CD4-positive, alpha-beta T cell treated with Interleukin-15 for 4 hours (primary cell): ENCODE results near the gene TOP3B.
"Not testable (repeated sequence)": the region's sequence is repeated elsewhere in the genome, so short reads cannot be mapped to it uniquely, and the experiment has no call there.

ENCODE experiments used
- DNase-seq: peaks from one replicate; pipeline ENCODE4 v3.0.0-alpha.2; 2020; ENCODE audit warnings: low spot score

Gene TOP3B

DNA sequence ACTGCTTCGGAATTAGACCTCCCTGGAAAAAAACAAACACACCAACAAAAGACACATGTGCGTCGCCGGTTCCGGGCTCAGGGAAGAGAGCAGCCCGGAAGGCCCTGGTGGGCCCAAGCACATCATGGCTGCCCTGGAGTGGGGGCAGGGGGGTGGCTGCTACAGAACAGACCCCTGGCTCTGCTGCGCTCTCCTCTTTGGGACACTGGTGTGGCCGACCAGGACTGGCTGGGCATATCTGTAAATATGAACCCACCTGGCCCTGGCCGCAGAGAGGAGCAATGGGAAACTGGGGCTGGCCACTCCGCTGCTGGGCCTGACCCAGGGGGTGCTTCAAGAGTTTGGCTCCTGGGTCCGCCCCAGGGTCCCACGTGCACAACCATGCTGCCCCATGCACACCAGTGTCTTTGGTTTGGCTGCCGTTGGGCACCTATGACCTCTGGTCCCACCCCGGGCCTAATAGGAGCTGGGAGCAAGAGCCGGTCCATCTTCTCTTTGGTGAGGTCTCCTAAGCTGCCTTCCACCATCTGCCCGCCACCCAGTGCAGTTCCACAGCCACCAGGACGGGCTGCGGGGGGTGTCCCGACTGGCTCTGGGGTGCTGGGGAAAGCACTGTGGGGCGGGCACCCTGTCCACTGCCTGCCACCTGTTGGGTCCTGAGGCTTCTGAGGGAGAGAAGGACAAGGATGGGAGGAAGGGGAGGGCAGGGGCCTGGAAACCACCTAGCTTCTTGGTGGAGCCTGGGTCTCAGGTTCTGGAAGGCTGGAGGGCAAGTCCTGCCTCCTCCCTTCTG is 60.0 kb downstream of the TOP3B start:
- no peak for DNase-seq

DNA sequence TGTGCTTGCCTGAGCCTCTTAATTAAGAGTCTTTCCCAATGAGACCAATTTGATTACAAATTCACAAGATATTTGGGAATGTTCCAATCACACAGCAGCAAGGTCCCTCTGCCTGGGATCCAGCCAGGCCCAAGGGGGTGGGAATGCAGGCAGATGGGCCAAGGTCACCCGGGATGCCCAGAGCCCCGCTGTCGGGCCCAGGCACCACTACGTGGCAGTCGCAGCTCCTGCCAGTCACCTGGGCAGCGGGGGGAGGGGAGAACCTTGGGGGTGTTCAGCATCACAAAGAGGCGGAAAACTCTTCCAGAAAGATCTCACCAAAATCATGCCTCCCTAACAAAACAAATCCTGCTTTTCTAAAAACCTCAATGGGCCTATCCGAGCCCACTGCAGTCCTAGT is 60.9 kb downstream of the TOP3B start:
- no peak for DNase-seq

DNA sequence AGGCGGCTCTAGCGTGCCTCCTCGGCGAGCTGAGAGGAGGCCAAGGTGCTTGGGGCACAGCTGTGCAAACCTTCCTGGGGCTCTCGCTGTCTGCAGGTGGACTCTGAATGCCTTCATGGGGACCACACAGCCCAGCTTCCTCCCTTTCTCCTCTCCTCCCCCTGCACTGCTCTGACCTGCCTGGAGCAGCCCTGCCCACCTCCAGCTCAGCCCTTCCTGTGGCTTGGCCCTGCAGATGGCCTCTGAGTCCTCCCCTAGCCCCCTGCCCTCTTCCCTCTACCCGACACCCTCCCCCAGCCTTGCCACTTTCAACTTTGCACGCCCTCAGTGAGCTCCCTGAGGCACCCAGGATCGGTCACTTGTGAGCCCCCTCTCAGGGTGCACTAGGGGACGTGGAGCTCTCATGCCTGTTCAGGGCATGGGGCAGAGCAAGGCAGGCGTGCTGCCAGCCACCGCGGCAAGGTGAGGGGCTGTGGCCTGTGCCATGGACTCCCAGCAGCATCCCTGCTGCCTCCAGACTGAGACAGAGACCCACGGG is 61.3 kb downstream of the TOP3B start:
- DNase-seq = no peak

DNA sequence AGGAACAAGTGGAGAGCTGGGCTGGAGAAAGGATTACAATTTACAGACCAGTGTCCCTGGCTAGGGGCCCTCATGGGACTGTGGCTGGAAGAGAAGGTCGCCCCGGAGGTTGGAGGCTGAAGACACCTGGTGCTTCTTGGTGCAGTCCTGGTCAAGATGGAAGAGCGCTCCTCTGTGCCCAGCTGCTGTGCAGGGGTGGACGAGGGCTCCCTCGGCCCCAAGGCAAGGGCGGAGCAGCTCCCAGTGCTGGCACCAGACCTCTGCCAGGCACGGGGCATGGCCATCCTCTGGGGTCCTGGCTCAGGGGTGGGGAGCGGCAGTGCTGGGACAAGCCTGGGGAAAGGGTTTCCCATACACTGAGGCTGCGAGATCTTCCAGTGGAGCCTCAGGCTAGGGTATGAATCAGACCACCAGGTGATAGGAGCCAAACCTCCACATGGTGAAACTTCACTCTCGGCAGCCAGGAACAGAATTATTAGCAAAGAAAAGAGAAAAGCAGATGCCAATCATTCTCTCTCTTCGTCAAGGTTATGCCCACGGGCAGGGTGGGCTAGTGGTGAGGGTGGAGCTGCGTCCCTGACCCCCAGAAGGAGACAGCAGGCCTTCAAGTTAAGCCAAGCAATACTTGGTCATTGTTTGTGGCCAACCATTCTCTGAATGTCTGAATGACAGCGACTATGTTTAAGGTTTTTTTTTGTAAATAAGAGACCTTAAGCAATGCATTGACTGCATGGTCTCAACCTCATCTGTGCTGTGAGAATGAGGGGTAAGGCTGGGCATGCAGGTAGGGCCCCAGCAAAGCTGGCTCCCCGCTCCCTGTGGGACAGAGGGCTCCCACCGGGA is 62.0 kb downstream of the TOP3B start:
- no peak for DNase-seq

DNA sequence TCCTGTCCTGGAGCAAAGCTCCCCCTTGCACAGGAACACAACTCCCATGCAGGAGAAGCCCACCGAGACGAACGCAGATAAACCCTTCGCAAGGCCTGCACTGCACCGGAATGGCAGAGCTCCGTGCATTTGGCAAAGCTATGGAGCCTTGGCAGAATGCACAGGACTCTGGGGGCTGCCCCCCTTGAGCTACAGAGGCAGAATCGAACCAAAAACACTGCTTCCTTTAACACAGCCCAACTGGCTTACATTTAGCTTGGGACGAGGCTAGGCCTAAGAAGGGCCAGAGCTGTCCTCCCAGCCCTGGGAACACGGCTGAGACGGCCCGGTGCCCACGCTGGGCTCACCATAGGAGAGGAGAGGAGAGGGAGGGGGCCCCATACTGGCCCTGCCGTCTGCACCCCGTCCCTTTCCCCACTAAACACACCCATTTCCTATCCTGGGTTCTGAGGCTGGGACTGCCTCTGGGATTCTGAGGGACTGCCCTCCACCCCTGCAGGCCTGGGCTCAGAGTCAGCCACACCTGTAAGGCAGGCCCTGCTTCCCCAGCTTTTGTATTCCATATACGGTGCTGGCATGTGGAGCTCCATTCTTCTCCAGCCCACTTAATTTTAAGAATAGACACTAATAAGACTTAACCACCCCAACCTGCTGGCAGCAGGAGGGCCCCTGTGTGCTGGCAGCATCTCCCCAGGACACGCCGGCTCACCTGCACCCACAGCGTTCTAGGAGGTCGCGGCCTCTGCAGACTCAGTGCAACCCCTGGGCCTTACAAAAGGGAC is 62.9 kb downstream of the TOP3B start:
- DNase-seq = no peak

DNA sequence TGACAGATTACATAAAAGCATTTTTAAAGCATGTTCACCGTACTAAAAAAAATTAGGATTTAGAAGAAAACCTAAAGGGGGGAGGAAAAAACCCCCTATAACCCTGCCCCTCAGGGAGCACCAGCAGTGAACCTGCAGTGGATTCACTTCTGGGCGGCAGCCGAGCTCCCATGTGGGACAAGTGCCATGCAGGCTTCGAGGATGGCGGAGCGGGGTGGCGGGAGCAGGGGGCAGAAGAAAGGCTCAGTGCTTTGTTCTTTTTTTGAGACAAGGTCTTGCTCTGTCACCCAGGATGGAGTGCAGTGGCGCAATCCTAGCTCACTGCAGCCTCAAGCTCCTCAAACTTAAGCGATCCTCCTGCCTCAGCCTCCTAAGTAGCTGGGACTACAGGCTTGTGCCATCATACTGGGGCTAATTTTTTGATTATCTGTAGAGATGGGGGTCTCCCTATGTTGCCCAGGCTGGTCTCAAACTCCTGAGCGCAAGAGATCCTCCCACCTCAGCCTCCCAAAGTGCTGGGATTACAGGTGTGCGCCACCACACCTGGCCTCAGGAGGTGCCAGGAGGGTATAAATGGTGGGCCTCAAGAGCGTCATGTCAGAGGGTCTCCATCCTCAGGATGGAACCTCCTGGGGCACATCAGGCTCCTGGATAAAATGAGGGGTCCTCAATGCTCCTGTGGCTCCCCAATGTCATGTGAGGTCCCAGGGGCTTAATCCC is 64.0 kb downstream of the TOP3B start:
- no peak for DNase-seq

DNA sequence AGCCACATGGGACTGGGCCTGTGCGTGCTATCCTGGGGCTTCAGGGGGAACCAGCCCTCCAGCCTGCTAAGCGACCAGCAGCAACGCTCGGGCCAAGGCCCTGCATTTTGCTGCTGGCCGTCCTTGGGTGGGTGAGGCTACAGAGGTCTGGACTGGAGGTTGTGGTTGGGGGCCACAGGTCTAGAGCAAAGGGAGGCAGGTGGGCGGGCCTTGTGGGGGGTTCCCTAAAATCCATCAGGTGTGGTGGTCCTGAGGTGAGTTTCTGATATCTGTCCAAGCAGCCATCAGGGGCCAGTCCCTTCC is 64.7 kb downstream of the TOP3B start:
- DNase-seq = no peak

DNA sequence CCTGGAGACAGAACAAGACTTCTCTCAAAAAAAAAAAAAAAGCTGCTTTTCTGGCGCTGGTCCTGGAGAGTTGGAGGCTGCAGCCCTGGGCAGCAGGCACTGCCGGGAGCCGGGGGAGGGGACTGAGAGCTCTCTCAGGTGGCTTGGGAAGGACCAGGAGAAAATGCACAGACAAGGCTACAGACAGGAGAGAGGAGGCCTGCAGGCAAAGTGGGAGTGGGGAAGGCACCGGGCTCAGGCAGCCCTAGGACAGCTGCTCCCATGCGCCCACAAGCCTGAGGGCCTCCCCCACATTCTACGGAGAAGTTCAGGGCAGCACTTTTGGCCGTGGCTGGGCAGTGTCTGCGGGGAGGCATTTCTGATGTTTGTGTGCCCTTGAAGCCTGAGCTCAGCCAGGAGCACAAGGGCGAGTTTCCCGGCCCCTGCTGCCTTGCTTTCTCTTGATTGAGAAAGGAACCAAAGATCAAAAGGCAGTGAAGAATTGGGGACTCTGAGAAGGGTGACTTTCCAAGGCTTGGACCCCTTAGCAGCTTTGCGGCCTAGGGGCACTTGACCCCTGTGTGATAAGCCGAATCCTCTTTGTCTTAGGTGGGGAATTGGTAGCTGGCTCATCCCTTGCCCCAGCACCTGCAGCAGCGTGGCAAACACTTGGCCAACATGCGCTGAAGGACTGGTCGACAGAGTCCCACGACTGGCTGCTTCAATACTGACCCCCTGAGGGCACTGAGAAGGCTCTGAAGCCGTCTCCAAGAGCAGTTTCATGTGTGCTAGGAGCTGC is 65.2 kb downstream of the TOP3B start:
- DNase-seq = no peak

DNA sequence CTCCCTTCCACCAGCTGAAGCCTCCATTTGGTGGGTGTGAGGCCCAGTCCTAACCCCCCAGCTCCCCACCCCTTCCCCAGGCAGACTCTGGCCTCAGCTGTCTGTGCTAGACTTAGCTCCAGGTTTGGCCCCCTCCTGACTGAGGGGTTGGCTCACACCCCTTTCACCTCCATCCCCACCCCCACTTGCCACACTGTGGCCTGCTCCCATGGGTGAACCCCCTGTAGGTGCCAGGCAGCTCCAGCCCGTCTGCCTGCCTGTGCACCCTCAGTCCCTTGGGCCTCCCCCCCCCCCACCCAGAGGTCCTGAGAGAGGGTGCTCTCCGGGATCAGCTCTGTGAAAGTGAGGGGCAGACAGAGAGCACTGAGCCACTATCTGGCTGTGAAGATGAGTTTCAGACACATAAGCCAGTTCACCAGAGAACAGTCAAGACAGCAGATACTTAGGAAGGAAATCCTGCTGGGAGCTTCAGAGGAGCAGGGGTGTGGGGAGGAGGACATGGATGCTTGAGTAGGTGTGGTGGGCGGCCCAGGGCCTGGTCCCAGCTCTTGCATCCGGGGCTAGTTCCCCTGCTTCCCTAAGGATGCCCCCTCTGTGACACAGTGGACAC is 66.2 kb downstream of the TOP3B start:
- no peak for DNase-seq

DNA sequence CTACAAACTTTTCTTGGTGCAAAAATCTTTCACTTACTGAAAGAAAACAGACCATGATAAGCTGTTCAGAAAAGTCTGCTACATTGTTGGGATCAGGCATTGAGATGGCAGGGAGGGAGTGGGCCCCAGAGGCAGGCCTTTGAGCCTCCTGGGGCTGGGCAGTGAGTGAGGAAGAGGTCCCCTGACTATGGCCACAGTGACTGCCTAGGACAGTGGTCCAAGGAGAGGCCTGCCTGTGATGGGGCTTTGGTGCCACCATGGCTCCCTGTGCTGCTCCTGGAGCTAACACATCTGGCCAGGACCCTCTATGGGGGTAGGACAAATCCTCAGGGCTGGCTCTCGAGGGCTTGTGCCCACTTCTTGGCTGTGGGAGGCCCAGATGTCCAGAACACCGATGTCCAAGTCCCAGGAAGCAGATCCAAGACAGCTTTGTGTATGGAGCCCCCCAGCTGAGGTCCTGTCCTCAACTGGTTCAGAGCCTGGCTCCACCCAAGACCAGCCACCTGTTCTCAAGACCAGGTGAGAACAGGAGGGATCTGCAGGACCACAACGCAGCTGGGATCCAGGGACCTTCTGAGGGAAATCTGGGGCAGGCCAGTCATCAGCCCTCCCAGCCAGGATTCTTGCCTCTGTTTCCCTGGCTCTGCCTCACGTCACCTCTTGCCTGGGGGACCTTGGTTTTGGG is 66.8 kb downstream of the TOP3B start:
- DNase-seq = no peak

DNA sequence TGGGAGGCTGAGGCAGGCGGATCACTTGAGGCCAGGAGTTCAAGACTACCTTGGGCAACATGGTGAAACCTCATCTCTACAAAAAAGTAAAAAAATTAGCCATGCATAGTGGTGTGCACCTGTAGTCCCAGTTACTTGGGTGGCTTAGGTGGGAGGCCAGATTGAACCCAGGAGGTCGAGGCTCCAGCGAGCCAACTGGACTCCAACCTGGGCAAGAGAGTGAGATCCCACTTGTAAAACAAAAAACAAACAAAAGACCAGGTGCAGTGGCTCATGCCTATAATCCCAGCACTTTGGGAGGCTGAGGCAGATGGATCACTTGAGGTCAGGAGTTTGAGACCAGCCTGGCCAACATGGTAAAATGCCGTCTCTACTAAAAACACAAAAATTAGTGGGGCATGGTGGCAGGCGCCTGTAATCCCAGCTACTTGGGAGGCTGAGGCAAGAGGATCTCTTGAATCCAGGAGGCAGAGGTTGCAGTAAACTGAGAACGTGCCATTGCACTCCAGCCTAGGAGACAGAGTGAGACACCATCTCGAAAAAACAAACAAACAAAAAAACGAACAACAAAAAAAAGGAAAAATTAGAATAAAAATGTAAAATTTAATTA is 68.4 kb downstream of the TOP3B start:
- not testable (repeated sequence) for DNase-seq

DNA sequence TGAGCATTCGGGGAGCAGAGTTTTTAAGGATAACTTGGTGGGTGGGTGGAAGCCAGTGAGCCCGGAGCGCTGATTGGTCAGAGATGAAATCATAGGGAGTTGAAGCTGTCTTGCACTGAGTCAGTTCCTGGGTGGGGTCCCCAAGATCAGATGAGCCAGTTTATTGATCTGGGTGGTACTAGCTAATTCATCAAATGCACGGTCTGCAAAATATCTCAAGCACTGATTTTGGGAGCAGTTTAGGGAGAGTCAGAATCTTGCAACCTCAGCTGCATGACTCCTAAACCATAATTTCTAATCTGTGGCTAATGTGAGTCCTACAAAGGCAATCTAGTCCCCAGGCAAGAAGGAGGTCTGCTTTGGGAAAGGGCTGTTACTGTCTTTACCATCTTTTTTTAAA is 72.2 kb downstream of the TOP3B start:
- DNase-seq = not testable (repeated sequence)

DNA sequence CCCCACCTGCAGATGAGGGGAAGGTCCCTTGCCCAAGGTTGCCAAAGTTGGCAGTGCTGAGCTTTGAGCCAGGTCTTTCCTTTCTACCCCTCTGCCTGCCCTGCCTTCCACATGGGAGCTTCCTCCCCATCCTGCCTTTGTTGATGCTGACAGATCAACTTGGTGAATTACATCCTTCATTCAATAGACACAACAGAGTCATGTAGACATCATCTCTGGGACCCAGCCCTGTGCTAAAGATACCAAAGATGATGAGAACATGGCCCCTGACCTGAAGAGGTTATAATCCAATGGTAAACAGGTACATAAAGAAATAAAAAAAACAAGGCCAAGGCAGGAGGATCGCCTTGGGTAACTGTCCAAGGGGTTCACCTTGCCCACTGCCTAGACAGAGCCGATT is 72.7 kb downstream of the TOP3B start:
- no peak for DNase-seq

DNA sequence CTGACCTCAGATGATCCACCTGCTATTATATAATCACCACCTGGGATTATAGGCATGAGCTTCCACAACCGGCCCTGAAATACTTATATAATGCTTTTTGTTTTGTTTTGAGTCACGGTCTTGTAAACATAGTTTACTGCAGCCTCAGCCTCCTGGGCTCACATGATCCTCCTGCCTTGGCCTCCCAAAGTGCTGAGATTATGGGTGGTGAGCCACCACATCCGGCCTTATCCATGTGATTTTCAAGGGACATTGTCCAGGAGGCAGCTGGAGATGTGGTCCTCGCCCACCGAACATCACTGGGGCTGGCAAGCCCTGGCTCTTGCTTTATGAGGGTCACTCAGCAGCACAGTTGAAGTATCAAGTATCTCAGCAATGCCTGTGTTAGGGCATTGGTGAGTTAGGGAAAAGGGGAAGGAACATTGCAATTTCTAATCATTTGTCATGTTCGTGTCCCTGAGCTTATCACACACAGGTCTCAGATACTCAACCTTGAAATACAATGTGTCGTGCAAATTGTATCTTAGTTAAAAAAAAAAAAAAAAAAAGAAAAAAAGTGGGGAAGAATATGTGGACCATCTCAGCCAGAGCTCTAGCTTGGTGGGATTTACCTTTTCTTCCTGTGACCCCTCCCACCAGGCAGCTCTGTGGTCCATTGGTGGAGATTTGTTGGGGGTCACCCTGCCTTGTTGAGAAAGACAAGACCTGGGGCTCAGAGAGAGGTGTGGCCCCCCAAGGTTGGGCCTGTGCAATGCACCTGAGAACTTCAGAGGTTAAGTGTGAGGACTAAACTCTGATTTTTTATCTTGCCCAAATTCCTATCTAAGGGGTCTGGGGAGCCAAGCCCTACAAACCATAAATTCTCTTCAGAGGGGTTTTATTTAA is 74.7 kb downstream of the TOP3B start:
- no peak for DNase-seq
